HG02623 (cell line): ENCODE results near the gene BICC1.

Source experiments
- ATAC-seq: cut with Tn5 transposase; IDR thresholded peaks from one replicate; pipeline ENCODE4 v1.9.1; 2021; ENCODE audit warnings: moderate library complexity; ENCODE audit not compliant: unreplicated experiment

The BICC1 gene

DNA sequence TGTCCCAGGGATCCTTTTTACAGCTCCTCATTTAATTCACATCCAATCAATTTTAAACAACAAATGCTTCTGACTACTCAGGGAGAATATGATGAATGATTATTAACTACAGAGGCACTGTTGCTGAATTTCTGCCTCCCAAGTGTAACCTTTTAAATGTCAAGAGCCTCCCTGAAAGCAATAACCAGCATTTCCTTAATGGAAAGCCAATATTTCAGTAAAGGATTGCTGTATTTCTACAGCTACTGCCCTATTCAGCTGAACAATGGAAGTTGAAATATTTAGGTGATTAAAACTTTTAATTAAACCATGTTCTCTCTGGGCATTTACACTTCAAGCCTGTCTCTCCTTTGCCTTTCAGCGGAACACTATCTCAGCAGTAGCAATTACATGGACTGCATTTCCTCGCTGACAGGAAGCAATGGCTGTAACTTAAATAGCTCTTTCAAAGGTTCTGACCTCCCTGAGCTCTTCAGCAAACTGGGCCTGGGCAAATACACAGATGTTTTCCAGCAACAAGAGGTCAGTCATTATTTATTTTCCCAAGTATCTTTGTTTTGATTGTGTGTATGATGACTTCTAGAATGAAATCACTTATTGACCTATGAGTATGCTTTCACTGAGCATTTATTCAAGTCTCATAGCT, 304.7 kb downstream of the BICC1 start:
- ATAC-seq: no peak

GRCh38 chr10:58818900-58819299, 306.2 kb downstream of the BICC1 start:
- no peak for ATAC-seq

DNA sequence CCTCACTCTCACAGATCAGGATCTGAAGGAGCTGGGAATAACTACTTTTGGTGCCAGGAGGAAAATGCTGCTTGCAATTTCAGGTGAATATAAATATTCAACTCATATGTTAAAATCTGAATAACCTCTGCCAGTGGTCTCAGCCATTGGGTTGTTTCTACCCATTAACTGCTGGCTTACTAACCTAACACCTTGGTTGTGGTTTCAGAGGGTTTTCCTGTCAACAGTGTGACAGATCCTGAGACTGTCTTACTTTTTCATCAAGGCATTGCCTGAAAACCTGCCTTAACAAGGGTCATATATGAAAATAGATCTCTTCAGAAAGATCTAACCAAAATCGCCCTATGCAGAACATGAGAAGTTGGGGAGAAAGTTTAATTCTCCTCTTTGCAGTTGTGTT, 307.7 kb downstream of the BICC1 start:
- ATAC-seq: no peak

- ATAC-seq: no peak
Observed at GRCh38 chr10:58820861-58821751, 308.4 kb downstream of the BICC1 start.

DNA sequence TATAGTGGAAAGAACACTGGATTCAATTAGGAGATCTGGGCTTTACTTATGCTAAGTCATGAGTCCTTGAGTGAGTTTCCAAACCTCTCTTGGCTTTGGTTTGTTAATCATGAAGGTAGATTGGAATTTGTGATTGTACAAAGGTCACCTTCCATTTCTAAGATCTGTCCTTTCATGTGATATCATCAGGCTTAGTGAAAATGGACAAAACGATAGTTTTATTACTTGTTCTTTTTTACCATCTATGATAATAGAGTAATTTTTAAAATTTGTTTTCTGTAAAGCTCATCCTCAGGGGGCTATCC, 309.0 kb downstream of the BICC1 start:
- ATAC-seq: no peak

- ATAC-seq: no peak
Observed at GRCh38 chr10:58823983-58824382, 311.3 kb downstream of the BICC1 start.

DNA sequence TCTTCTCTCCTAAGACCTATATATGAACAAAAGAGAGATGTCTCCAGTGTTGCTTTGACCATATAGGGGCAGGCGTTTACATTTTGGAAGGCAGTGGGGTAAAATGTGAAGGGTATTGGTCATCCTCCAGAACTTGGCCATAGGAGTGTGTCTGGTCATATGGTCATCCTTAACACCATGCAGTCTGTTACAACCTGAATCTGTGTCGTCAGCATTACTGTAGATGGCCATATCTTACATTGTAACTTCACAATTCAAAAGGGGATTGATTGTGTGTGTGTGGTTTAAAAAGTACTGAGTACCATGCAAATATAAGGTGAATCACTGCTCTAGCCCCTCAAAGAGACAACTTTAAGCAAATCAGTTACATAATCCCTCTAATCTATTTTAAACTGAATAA, 311.7 kb downstream of the BICC1 start:
- ATAC-seq: no peak

GRCh38 chr10:58826694-58827093, 314.0 kb downstream of the BICC1 start:
- no peak for ATAC-seq

GRCh38 chr10:58827381-58827780, 314.7 kb downstream of the BICC1 start:
- ATAC-seq: no peak

DNA sequence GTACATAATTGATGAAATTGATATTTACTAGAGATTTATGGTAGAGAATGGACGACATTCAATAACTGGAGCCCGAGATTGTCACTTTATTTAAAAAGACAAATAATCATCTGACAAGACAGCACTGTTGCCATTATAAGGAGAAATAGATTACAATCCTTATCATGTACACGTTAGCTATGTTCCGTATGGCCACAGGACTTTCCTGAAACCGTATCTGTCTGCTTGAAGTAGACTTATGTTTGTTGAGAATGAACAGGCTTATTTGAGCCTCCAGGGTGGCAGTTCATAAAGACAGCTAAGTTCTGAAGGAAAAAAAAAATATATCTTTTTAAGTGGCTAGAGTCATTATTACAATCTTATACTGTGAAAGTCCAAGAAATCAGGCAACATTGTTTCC, 317.2 kb downstream of the BICC1 start:
- no peak for ATAC-seq

GRCh38 chr10:58830697-58831096, 318.0 kb downstream of the BICC1 start:
- no peak for ATAC-seq

GRCh38 chr10:58833771-58834561, 321.3 kb downstream of the BICC1 start:
- ATAC-seq: no peak

DNA sequence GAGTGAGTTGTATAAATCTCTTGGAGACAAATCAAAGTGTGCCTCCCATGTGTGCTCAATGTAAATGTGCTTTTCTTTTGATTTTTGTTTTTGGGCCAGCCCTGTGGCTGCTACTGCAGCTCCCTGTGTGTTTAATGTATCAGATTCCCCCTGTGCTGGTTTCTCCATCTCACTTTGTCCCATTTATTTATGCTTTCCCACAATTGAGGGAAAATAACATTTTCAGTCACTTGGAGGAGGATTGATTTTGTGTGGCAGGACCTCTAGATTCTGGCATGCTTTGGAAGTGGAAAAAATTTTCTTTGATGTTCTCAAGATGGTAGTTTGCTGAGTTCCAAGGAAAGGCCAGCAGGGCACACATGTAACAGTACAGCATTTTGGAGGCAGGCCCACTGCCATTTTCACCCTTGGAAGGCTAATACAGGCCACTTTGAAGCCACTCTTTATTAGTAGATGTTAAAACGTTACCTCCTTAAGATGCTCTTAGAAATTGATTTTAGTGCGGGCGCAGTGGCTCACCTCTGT, 323.6 kb downstream of the BICC1 start:
- ATAC-seq: no peak

DNA sequence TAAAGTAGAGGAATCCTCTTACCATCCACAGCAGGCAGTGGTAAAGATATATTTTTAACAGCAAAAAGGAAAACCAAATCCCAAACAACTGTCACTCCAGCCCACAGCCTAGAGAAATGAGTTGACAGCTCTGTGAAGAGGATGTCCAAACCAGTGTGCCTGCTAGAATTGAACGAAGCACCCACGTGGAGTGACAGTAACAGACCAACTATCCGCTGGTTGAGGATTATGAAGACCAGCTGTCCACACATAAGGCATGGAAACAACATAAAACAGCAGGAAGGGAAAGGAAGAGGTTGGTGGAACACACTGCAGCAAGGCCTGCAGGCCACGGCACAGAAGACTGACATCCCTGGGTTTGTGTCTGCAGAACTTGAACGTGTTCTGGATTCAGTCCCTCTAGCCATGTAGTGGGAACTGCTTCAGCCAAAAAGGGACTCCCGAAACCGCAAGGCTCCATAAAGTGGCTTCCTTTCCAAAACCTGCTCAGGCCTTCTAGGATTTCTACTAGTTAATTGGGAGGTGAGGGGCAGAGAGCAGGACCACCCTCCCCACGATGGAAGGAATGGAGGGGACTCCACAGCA, 324.4 kb downstream of the BICC1 start:
- ATAC-seq: no peak

DNA sequence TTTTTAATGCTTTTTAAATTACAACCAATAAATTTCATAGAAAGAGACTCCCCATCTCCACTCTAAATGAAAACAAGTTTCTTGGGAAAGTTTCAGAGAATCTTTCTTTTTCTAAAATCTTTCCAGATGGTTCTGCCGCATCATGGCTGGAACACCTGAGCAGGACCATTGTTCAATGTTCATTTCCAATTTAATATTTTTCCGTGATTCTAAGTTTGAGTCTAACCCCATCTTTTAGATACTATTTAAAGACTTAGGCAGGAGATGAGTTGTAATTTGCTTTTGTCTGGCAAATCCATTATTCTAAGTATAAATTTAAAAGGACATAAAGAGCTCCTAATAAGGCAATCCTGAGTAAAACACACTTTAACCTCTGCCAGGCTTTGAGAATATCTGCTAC, 325.2 kb downstream of the BICC1 start:
- ATAC-seq: no peak

GRCh38 chr10:58838561-58839208, 326.0 kb downstream of the BICC1 start:
- no peak for ATAC-seq

GRCh38 chr10:58839771-58840170, 327.1 kb downstream of the BICC1 start:
- no peak for ATAC-seq

DNA sequence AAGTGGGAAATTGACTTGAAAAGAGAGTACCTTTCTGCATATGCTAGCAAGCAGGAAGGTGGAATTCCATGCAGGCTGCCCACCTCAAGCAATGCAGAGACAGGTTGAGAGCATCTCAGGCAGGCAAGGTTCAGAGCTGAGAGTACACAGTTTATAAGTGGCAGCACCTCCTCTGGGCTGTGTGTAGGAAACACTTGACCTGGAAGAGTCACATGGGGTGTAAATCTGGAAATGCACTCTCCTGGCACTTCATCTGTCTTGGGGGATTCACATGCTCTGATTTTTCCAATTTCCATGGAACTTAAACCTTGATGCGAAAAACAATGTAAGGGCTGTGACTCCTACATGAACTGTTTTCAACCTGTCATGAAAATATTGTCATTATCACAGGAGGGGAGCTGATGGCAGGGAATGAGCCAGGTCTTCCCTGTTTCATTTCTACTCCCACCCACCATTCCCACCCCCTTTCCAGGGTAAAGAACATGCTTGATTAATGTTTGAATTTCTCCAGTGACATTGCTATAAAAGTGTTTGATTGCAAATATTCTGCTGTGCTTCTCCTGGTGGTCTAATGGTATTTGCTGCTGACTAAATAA, 328.3 kb downstream of the BICC1 start:
- no peak for ATAC-seq

DNA sequence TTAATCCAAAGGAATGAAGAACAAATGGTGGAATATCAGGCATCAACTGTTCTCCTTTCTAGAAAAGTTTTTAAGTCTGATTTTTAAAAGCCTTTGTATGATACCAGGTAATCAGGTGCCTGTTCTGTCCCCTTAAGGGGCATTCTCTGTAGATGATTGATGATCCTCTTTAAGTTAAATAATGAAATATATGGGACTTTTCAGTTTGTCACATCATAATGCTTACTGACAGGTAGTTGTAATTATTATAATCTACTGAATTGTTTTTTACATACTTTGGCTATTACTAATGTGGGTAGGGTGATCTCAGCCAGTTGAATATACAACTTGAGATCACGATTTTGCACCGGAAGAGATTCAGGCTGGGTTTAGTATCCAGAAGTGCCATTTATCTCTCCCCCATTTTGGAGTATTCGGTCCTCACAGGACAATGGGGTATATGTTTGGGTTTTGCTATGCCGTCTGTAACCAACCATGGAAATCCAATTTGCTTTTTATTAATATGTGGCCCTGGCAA, 330.2 kb downstream of the BICC1 start:
- ATAC-seq: no peak

GRCh38 chr10:58843760-58844159, 331.1 kb downstream of the BICC1 start:
- no peak for ATAC-seq
